Liver (tissue), 3 donors: Measurements from ENCODE around the gene IFT27.

ENCODE experiments used
- EGR1 ChIP-seq, 2 donors: IDR thresholded peaks; 2 replicates each; pipeline ENCODE4 v1.6.1; 2016 to 2018; ENCODE audit warnings: antibody characterized with exemption in 2 of 2, low read depth in 2 of 2
- JUND ChIP-seq, 2 donors: IDR thresholded peaks; 2 replicates each; pipeline ENCODE4 v1.6.1; 2016; ENCODE audit warnings: antibody characterized with exemption in 2 of 2
- TF ChIP-seq, protein P1 (sequence below): IDR thresholded peaks from 2 replicates; pipeline ENCODE4 v1.6.1; 2016; ENCODE audit warnings: antibody characterized with exemption, mild to moderate bottlenecking
- TF ChIP-seq, protein P2 (sequence below): fragments of 150-350 bp; IDR thresholded peaks from 2 replicates; pipeline ENCODE4 v1.5.1; 2017; ENCODE audit warnings: improper control_type of control experiment, low read depth, low read length; ENCODE audit not compliant: missing input control
- donor health status: healthy.
- donor health status: healthy.

DNA sequence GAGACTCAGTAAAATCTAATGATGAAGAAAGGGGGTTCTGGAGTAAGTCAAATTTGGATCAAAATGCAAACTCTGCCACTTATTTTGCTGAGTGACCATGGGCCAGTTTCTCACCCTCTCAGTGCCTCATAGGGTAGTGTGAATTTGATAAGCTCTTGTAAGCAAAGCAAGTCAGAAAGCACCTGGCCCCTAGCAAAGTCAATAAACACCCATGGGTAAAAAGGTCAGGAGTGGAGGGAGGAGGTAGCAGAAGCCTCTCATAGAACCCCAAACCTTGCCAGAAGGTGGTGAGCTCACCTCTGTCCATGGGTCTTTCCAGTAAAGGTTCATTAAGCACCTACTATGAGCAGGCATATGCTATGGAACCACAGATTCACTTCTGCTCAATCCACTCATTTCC, 53.9 kb downstream of the IFT27 start:
- TF ChIP-seq, protein P1, sequence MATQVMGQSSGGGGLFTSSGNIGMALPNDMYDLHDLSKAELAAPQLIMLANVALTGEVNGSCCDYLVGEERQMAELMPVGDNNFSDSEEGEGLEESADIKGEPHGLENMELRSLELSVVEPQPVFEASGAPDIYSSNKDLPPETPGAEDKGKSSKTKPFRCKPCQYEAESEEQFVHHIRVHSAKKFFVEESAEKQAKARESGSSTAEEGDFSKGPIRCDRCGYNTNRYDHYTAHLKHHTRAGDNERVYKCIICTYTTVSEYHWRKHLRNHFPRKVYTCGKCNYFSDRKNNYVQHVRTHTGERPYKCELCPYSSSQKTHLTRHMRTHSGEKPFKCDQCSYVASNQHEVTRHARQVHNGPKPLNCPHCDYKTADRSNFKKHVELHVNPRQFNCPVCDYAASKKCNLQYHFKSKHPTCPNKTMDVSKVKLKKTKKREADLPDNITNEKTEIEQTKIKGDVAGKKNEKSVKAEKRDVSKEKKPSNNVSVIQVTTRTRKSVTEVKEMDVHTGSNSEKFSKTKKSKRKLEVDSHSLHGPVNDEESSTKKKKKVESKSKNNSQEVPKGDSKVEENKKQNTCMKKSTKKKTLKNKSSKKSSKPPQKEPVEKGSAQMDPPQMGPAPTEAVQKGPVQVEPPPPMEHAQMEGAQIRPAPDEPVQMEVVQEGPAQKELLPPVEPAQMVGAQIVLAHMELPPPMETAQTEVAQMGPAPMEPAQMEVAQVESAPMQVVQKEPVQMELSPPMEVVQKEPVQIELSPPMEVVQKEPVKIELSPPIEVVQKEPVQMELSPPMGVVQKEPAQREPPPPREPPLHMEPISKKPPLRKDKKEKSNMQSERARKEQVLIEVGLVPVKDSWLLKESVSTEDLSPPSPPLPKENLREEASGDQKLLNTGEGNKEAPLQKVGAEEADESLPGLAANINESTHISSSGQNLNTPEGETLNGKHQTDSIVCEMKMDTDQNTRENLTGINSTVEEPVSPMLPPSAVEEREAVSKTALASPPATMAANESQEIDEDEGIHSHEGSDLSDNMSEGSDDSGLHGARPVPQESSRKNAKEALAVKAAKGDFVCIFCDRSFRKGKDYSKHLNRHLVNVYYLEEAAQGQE = no peak
- TF ChIP-seq, protein P2, sequence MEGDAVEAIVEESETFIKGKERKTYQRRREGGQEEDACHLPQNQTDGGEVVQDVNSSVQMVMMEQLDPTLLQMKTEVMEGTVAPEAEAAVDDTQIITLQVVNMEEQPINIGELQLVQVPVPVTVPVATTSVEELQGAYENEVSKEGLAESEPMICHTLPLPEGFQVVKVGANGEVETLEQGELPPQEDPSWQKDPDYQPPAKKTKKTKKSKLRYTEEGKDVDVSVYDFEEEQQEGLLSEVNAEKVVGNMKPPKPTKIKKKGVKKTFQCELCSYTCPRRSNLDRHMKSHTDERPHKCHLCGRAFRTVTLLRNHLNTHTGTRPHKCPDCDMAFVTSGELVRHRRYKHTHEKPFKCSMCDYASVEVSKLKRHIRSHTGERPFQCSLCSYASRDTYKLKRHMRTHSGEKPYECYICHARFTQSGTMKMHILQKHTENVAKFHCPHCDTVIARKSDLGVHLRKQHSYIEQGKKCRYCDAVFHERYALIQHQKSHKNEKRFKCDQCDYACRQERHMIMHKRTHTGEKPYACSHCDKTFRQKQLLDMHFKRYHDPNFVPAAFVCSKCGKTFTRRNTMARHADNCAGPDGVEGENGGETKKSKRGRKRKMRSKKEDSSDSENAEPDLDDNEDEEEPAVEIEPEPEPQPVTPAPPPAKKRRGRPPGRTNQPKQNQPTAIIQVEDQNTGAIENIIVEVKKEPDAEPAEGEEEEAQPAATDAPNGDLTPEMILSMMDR = no peak
- TF ChIP-seq EGR1 (IDR thresholded peaks at IDR 0.05; ENCODE audit: low read depth in 2 of 2) (no peak), JUND (IDR thresholded peaks at IDR 0.05) (no peak)
